Nucleus accumbens (tissue), 56 donors: Measurements from ENCODE around the gene IL34.
A peak's percentile ranks its signal among the peaks of the same experiment; 100 is the strongest.
"Not testable (repeated sequence)": the region's sequence is repeated elsewhere in the genome, so short reads cannot be mapped to it uniquely, and the experiment has no call there.

Source experiments
- DNase-seq, 56 donors: peaks; one replicate each; lab custom pipeline; 2025; lab: John Stamatoyannopoulos, UW

IL34 gene

DNA sequence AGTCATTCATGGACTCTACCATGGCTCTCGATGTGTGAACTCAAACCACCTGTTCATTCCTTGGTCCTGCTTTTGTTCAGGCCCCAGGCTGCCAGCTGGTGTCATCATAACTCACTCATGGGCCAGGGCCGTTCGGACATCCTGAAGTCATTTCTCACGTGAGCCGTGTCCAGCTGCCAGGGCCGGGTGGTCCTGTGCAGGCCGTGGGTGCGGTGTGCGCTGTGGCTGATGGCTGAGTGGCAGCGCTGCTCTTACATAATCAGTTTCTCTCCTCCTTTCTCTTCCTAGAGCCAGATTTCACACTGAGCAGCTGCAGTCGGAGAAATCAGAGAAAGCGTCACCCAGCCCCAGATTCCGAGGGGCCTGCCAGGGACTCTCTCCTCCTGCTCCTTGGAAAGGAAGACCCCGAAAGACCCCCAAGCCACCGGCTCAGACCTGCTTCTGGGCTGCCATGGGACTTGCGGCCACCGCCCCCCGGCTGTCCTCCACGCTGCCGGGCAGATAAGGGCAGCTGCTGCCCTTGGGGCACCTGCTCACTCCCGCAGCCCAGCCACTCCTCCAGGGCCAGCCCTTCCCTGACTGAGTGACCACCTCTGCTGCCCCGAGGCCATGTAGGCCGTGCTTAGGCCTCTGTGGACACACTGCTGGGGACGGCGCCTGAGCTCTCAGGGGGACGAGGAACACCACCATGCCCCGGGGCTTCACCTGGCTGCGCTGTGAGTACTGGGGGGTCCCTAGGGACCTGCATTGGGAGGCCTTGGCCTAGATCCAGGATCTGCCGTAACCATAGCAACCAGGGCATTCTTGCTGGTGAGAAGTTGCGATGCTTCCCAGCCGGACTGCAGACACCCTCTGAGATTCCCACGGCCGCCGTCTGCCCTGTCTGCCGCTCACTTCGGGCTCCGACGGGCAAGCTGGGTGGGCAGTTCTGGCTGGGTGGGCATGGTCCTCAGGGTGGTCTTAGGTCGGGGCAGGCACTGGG lies at the start of gene IL34:
IL34 (plus strand) TSS at position 300 of the 982 bp plus-strand sequence; CDS start at position 689, 389 bp downstream.
- peak in 18 of 56 donors; percentile 14 to 67 (median 34) for DNase-seq

- no peak for DNase-seq
Observed at GRCh38 chr16:70597135-70597835, 49.1 kb upstream of the IL34 start.

GRCh38 chr16:70598937-70599503 lies 47.3 kb upstream of the IL34 start:
- DNase-seq: no peak

- no peak for DNase-seq
Observed at GRCh38 chr16:70600730-70601129, 45.6 kb upstream of the IL34 start.

DNA sequence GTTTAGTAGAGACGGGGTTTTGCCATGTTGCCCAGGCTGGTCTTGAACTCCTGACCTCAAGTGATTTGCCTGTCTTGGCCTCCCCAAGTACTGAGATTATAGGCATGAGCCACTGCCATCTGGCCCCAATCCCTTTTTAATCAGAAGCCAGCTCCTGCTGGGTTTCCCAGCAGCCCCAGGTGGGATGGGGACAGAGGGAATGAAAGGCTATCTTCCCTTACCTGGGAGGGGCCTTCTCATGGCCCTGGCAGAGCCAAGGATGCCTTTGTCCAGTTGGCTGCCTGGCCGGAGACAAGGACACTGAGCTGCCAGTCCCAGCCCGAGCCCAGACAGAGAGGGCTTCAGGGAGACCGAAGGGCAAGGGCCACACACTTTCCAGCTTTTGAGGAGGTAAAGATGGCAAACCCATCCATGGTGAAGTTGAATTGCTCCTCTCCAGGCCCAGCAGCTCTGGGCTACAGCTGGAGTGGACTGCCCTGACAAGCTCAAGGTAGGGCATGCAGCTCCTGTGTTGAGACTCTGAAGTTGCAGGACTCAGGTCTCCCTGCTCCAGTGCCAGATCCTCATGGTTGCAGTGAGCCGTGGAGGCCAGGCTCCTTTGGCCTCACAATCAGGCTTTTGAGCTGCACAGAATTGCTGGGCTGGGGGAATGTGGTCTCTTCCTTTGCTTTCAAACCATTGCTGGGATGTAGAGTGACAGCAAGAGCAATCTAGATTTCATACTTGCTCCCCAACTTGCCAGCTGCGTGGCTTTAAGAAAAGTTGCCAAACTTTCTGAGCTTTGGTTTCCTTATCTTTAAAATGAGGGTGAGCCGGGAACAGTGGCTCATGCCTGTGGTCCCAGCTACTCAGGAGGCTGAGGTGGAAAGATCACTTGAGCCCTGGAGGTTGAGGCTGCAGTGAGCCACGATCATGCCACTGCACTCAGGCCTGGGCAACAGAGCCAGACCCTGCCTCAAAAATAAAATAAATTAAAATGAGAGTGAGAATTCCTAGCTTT lies 44.5 kb upstream of the IL34 start:
- DNase-seq: no peak

- no peak for DNase-seq
Observed at GRCh38 chr16:70602831-70603230, 43.5 kb upstream of the IL34 start.

DNA sequence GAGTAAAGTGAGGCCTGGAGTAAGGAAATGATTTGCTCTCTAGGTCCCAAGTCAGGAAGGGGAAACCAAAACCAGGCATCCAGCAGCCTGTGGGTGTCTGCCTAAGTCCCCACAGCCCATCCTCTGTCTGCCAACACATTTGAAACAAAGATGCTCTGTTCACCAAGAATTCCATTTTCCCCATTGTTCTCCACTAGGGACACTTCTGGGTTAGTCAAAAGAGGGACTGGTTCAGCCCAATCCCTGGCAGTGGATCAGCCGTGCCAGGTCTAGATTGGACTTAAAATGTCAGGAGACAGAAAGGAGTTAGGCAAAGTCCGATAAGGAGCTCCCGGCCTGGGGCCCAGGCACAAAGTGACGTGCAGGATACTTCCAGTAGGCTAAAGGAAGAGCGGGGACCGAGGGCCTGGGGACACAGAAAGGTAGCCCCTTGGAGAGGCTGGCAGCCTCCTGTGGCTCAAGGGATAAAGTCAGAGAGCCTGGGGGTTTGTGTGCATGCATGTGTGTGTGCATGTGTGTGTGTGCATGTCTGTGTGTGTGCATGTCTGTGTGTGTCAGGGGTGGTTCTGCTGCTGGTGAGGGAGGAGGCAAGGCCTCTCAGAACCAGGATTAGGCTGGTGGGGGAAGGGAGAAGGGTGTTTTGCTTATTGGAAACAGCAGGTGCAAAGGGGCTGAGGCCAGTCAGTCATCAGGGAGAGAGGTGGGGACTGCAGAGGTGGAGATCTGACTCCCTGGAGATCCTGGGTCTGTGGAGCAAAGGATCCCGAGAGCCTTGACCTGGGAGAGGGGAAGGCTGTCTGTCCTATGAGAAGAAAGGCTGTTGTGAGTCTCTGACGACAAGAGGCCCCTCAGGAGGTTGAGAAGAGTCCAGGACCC lies 41.7 kb upstream of the IL34 start:
- peak in 8 of 56 donors; percentile 4 to 27 (median 8) for DNase-seq

DNA sequence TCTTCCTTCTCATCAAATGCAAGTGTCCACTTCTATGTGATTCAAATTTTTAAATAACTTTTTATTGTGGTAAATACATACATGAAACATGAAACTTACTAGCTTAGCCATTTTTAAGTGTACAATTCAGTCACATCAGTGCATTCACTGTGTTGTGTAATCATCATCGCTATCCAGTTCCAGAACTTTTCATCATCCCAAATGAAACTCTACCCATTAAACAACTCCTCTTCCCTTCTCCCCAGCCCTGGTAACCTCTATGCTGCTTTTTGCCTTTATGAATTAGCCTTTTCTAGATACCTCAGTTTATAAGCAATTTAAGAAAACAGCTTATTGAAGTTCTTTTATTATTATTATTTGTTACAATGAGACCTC lies 41.1 kb upstream of the IL34 start:
- DNase-seq: no peak

GRCh38 chr16:70608521-70608920 lies 37.8 kb upstream of the IL34 start:
- no peak for DNase-seq

GRCh38 chr16:70610273-70611223 lies 35.8 kb upstream of the IL34 start:
- DNase-seq: no peak

DNA sequence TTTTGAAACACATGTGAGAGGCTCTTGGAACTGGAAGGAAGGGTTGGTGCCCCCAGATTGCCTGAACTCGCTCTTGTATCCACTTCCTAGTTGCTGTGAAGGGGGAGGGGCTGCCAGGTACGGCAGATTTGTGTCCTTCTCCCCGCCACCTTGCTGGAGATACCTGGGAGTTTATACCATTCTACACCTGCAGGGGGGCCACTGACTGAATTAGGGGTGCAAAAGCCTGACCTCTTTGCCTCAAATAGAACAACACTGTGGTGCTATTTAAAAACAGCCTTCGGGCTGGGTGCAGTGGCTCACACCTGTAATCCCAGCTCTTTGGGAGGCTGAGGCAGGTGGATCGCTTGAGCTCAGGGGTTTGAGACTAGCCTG lies 35.1 kb upstream of the IL34 start:
- no peak for DNase-seq

- no peak for DNase-seq
Observed at GRCh38 chr16:70611785-70612303, 34.5 kb upstream of the IL34 start.

DNA sequence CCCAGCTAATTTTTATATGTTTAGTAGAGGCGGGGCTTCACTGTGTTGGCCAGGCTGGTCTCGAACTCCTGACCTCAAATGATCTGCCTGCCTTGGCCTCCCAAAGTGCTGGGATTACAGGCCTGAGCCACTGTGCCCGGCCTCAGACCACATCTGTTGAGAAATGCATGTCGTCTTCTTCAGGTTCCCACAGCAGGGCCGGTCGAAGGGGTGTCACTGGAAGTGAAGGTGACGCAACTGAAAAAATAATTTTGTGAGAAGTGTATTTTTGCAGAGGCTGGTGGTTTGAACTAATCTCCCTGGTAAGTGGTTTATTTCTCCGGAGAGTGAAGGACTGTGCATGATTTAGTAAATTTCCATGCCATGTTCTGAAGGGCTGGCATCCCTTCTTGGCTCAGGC lies 33.4 kb upstream of the IL34 start:
- no peak for DNase-seq

- no peak for DNase-seq
Observed at GRCh38 chr16:70614208-70614951, 32.0 kb upstream of the IL34 start.

DNA sequence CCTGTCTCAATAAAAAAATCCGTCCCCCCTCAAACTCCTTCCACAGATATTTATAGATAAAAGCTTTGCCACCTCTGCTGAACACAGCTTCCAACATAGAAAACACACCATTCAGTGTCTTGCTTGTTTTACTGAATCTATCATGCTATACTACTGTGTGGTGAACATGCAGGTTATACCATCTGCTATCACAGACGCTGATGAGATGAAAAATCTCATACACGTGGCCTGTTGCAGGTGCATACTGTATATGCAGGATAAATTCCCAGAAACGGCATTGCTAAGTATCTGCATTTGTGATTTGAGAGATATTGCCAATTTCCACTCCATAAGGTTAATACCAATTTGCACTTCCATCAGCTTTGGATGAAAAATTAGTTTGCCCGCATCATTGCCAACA lies 30.4 kb upstream of the IL34 start:
- DNase-seq: no peak

DNA sequence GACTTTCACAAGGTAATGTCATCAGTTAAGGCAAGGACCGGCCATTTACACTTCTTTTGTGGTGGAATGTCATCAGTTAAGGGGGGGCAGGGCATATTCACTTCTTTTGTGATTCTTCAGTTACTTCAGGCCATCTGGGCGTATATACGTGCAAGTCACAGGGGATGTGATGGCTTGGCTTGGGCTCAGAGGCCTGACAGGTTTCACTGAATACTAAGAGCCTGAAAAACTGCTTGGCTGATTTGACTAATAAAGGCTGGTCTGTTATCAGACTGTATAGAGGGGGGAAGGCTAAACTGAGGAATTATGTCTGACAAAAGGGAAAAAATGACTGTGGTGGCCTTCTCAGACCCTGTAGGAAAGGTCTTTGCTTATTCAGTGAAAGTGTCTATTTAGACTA lies 24.5 kb upstream of the IL34 start:
- DNase-seq: not testable (repeated sequence)

DNA sequence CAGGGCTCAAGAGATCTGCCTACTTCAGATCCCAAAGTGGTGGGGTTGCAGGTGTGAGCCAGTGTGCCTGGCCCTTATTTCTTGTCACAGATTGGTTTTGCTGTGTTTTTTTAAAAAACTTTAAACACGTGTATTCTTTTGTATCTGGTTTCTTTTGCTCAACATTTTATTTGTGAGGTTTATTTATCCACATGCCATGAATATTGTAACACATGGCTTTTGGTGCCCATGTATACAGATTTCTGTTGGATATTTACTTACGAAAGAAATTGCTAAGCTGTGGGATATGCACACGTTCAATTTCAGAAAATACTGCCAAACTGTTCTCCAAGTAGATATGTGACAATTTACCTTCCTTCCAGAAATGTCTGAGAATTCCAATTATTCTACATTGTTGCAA lies 18.7 kb upstream of the IL34 start:
- no peak for DNase-seq
